HCT116 (cell line): ENCODE results near the gene NEURL1. TPM values are rescaled to one million over a fixed set of nuclear protein-coding genes. Genes with fewer than 3 reads are reported as not detected.

Source experiments
- ATAC-seq: fragments of 200-7000 bp; cut with Tn5 transposase; 2 replicates; pipeline ENCODE4 v1.9.1; 2020; ENCODE audit warnings: mild to moderate bottlenecking, moderate library complexity
- BruUV-seq: library from RNA; stranded (reverse); fragments of 400-500 nt; replicated peaks from 2 replicates; lab custom pipeline; 2021; lab: Mats Ljungman, UMichigan
- CTCF ChIA-PET: fragments of 300-600 bp; sonication (Branson Sonifier 250); formaldehyde crosslinking; loops from one replicate; lab custom pipeline; 2021; ENCODE audit warnings: antibody characterized with exemption; lab: Charles Lee
- POLR2A ChIA-PET: fragments of 300-600, 350-600 bp; sonication (Branson Sonifier 250); formaldehyde crosslinking; loops from one replicate; lab custom pipeline; 2021; ENCODE audit warnings: antibody characterized with exemption; lab: Charles Lee
- RAD21 ChIA-PET, 2 experiments: fragments of 300-600 bp; sonication (Branson Sonifier 250); formaldehyde crosslinking; loops; one replicate each; lab custom pipeline; 2023; ENCODE audit warnings: low total read pairs in 2 of 2; ENCODE audit not compliant: uncharacterized antibody in 2 of 2, unreplicated experiment in 2 of 2, low non-redundant PET in 1 of 2; lab: Charles Lee
- DNase-seq: peaks from one replicate; pipeline ENCODE4 v3.0.0-alpha.2; 2010; ENCODE audit warnings: low read depth, low spot score
- H2AFZ ChIP-seq: fragments of 200-600 bp; shearing (Covaris generic), sonication (generic); 2 replicates; pipeline ENCODE4 v1.6.1; 2017; ENCODE audit warnings: low read depth, mixed run types, mixed read lengths, antibody characterized with exemption, low read length; ENCODE audit not compliant: poor library complexity, severe bottlenecking
- H3K27ac ChIP-seq: 2 replicates; pipeline ENCODE4 v1.5.1; 2012; ENCODE audit warnings: low read depth, low read length
- H3K27me3 ChIP-seq: fragments of 200-600 bp; sonication (generic); 2 replicates; pipeline ENCODE4 v1.6.1; 2016; ENCODE audit warnings: mixed run types, low read length, mixed read lengths; ENCODE audit not compliant: insufficient read depth
- H3K36me3 ChIP-seq, 2 experiments: fragments of 200-500 bp in 1 of 2; fragments of 200-600 bp in 1 of 2; sonication (Bioruptor generic) in 1 of 2; sonication (generic) in 1 of 2; 2 replicates each; pipeline versions ENCODE4 v1.5.1 to v1.6.1; 2014 to 2016; ENCODE audit warnings: low read length in 2 of 2, inconsistent platforms in 1 of 2, mixed read lengths in 1 of 2, mixed run types in 1 of 2; ENCODE audit not compliant: insufficient read depth in 2 of 2, control insufficient read depth in 1 of 2
- H3K4me1 ChIP-seq, 2 experiments: fragments of 200-600 bp in 1 of 2; sonication (generic) in 1 of 2; 2 replicates each; pipeline versions ENCODE4 v1.5.1 to v1.6.1; 2012 to 2017; ENCODE audit warnings: low read length in 2 of 2, inconsistent platforms in 1 of 2, mild to moderate bottlenecking in 1 of 2, mixed read lengths in 1 of 2, mixed run types in 1 of 2, moderate library complexity in 1 of 2; ENCODE audit not compliant: insufficient read depth in 2 of 2, control insufficient read depth in 1 of 2
- H3K4me2 ChIP-seq: fragments of 200-600 bp; sonication (generic); 2 replicates; pipeline ENCODE4 v1.6.1; 2017; ENCODE audit warnings: mixed run types, low read length, mixed read lengths
- H3K4me3 ChIP-seq, 2 experiments: fragments of 200-600 bp in 1 of 2; sonication (generic) in 1 of 2; replicated peaks in 1 of 2; 2 replicates each; pipeline ENCODE4 v1.5.1; 2011 to 2016; ENCODE audit warnings: low read length in 2 of 2, control low read depth in 1 of 2, low read depth in 1 of 2, mild to moderate bottlenecking in 1 of 2, mixed read lengths in 1 of 2, mixed run types in 1 of 2
- H3K79me2 ChIP-seq: fragments of 200-600 bp; sonication (generic); 2 replicates; pipeline ENCODE4 v1.6.1; 2017; ENCODE audit warnings: mild to moderate bottlenecking, mixed run types, low read length, moderate library complexity, mixed read lengths; ENCODE audit not compliant: insufficient read depth
- H3K9ac ChIP-seq: fragments of 200-600 bp; sonication (generic); 2 replicates; pipeline ENCODE4 v1.6.1; 2016; ENCODE audit warnings: low read length, mixed read lengths
- H3K9me2 ChIP-seq: fragments of 200-600 bp; sonication (generic), shearing (Covaris generic); 2 replicates; pipeline ENCODE4 v1.6.1; 2017; ENCODE audit warnings: mixed run types, mild to moderate bottlenecking, moderate library complexity; ENCODE audit not compliant: insufficient read depth
- H3K9me3 ChIP-seq, 2 experiments: fragments of 200-500 bp in 1 of 2; fragments of 200-600 bp in 1 of 2; sonication (Bioruptor generic) in 1 of 2; sonication (generic) in 1 of 2; 2 replicates each; pipeline ENCODE4 v1.6.1; 2014 to 2017; ENCODE audit warnings: low read length in 2 of 2, mixed read lengths in 2 of 2, inconsistent platforms in 1 of 2, low read depth in 1 of 2, mild to moderate bottlenecking in 1 of 2, mixed run types in 1 of 2, moderate library complexity in 1 of 2; ENCODE audit not compliant: control insufficient read depth in 1 of 2, insufficient read depth in 1 of 2
- H4K20me1 ChIP-seq: fragments of 200-600 bp; sonication (generic), shearing (Covaris generic); 2 replicates; pipeline ENCODE4 v1.6.1; 2017; ENCODE audit warnings: mixed run types, mild to moderate bottlenecking, moderate library complexity; ENCODE audit not compliant: insufficient read depth
- CBX3 ChIP-seq: IDR thresholded peaks from 2 replicates; pipeline ENCODE4 v1.6.1; 2012; ENCODE audit warnings: low read depth
- CEBPB ChIP-seq: IDR thresholded peaks from 2 replicates; pipeline ENCODE4 v1.6.1; 2012; ENCODE audit warnings: low read depth
- EGR1 ChIP-seq: IDR thresholded peaks from 2 replicates; pipeline ENCODE4 v1.6.1; 2012; ENCODE audit warnings: low read depth
- ELF1 ChIP-seq: IDR thresholded peaks from 2 replicates; pipeline ENCODE4 v1.6.1; 2012; ENCODE audit warnings: low read depth, borderline replicate concordance
- EZH2 ChIP-seq: fragments of 200-600 bp; sonication (generic); IDR thresholded peaks from 2 replicates; pipeline ENCODE4 v1.6.1; 2017; ENCODE audit warnings: antibody characterized with exemption, mixed run types
- EZH2phosphoT487 ChIP-seq: fragments of 200-600 bp; IDR thresholded peaks from 2 replicates; pipeline ENCODE4 v1.6.1; 2018; ENCODE audit warnings: antibody characterized with exemption, borderline replicate concordance
- FOSL1 ChIP-seq: IDR thresholded peaks from 2 replicates; pipeline ENCODE4 v1.6.1; 2012; ENCODE audit warnings: low read depth
- POLR2A ChIP-seq: IDR thresholded peaks from 2 replicates; pipeline ENCODE4 v1.7.0; 2011; ENCODE audit warnings: borderline replicate concordance; ENCODE audit not compliant: insufficient read depth, insufficient read length; ENCODE audit errors: extremely low read depth
- RAD21 ChIP-seq: IDR thresholded peaks from 2 replicates; pipeline ENCODE4 v1.6.1; 2012; ENCODE audit warnings: low read depth, mild to moderate bottlenecking
- SIN3A ChIP-seq: IDR thresholded peaks from 2 replicates; pipeline ENCODE4 v1.6.1; 2012; ENCODE audit warnings: low read depth
- SP1 ChIP-seq: IDR thresholded peaks from 2 replicates; pipeline ENCODE4 v1.6.1; 2012; ENCODE audit warnings: low read depth
- SRF ChIP-seq: IDR thresholded peaks from 2 replicates; pipeline ENCODE4 v1.6.1; 2012; ENCODE audit warnings: low read depth
- TCF7L2 ChIP-seq: IDR thresholded peaks from 2 replicates; pipeline ENCODE4 v1.7.0; 2011; ENCODE audit warnings: borderline replicate concordance, inconsistent platforms; ENCODE audit not compliant: insufficient read depth, insufficient read length; ENCODE audit errors: extremely low read depth
- YY1 ChIP-seq: IDR thresholded peaks from 2 replicates; pipeline ENCODE4 v1.6.1; 2011; ENCODE audit warnings: low read length, low read depth, moderate library complexity, mild to moderate bottlenecking; ENCODE audit not compliant: insufficient replicate concordance; ENCODE audit errors: extremely low read depth
- intact Hi-C: fragments of 100-400 bp; cut with micrococcal nuclease; formaldehyde crosslinking; loops from 2 replicates; pipeline ENCODE4 v1.10.0; 2022
- total RNA-seq: library from RNA; stranded (reverse); gene quantifications from one replicate; pipeline ENCODE4 v1.2.1, GENCODE V29; 2021; ENCODE audit not compliant: unreplicated experiment
- TF ChIP-seq, protein P1 (sequence below): IDR thresholded peaks from 2 replicates; pipeline ENCODE4 v1.6.1; 2012; ENCODE audit warnings: low read depth
- TF ChIP-seq, protein P2 (sequence below): IDR thresholded peaks from 2 replicates; pipeline ENCODE4 v1.6.1; 2012
- TF ChIP-seq, protein P3 (sequence below): IDR thresholded peaks from 2 replicates; pipeline ENCODE4 v1.6.1; 2011; ENCODE audit warnings: mild to moderate bottlenecking, low read length, moderate library complexity; ENCODE audit not compliant: insufficient replicate concordance; ENCODE audit errors: extremely low read depth

The NEURL1 gene
- total RNA-seq, 1 experiment from 2014 or later: 1.4 TPM

DNA sequence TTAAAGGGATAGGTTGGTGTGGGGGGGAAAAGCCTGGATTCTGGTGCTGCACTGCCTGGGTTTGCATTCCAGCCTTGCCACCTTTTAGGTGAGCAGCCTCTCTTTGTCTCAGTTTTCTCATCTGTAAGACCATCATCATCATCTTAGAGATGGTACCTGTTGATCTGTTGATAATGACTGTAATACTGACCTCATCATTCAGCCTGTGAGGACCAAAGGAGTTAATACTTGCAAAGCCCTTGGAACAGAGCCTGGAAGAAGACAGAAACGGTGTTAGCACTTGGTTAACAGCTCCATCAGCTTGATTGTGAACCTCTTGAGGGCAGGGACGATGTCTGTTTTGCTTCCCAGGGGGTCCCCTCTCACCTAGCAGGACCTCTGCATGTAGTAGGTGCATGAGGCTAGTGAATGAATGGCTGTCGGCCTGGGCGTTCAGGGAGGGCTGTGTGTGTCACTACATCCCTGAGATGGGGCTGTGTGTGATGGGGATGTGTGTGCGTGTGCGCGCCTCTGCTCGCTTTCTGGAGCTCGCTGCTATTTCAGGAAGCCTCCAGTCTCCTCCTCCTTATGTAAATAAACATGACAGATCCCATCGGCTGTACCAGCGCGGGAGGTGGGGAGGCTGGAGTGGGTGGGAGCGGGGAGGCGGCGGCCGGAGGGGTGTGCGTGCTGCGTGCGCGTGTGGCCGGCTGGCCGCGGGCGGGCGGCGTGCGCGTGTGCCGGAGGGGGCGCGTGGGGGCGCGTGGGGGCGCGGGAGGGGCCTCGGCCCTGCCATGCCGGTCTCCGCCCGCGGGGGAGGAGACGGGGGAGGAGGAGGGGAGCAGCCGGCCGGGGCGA lies 61.2 kb downstream of the NEURL1 start:
- H3K4me1 ChIP-seq: peaks cover 0 to 10% of the 10 kb centered on the region in 2 experiments; a peak in 1 of 4 replicates
- no peaks in the 10 kb centered on the region for H3K9me2 ChIP-seq
- peak overlapping the region; percentile 63 for H3K4me2 ChIP-seq
- no peaks in the 10 kb centered on the region for H4K20me1 ChIP-seq
- DNase-seq: no peak
- H3K79me2 ChIP-seq: no peaks in the 10 kb centered on the region
- no peak overlapping the region for H3K9ac ChIP-seq
- H2AFZ ChIP-seq: no peak overlapping the region
- no peaks in the 10 kb centered on the region for H3K9me3 ChIP-seq
- ChIA-PET POLR2A (interaction anchor here (0.9 kb wide), 1 partner anchor 11 kb away, joined by 3 read pairs; no protein-coding TSS in a partner anchor), RAD21 (no interaction called here), CTCF (no interaction called here)
- no peak overlapping the region for H3K27ac ChIP-seq
- ATAC-seq: peak; percentile 81
- intact Hi-C loops: no loop called here
- TF ChIP-seq, protein P1, sequence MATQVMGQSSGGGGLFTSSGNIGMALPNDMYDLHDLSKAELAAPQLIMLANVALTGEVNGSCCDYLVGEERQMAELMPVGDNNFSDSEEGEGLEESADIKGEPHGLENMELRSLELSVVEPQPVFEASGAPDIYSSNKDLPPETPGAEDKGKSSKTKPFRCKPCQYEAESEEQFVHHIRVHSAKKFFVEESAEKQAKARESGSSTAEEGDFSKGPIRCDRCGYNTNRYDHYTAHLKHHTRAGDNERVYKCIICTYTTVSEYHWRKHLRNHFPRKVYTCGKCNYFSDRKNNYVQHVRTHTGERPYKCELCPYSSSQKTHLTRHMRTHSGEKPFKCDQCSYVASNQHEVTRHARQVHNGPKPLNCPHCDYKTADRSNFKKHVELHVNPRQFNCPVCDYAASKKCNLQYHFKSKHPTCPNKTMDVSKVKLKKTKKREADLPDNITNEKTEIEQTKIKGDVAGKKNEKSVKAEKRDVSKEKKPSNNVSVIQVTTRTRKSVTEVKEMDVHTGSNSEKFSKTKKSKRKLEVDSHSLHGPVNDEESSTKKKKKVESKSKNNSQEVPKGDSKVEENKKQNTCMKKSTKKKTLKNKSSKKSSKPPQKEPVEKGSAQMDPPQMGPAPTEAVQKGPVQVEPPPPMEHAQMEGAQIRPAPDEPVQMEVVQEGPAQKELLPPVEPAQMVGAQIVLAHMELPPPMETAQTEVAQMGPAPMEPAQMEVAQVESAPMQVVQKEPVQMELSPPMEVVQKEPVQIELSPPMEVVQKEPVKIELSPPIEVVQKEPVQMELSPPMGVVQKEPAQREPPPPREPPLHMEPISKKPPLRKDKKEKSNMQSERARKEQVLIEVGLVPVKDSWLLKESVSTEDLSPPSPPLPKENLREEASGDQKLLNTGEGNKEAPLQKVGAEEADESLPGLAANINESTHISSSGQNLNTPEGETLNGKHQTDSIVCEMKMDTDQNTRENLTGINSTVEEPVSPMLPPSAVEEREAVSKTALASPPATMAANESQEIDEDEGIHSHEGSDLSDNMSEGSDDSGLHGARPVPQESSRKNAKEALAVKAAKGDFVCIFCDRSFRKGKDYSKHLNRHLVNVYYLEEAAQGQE: no peak
- TF ChIP-seq EZH2 (no peak), FOSL1 (no peak), RAD21 (no peak), SIN3A (no peak), TCF7L2 (no peak), POLR2A (no peak), SRF (no peak), ELF1 (no peak), EGR1 (no peak), EZH2phosphoT487 (no peak), CBX3 (no peak), CEBPB (no peak), YY1 (no peak), SP1 (no peak)
- TF ChIP-seq, protein P2, sequence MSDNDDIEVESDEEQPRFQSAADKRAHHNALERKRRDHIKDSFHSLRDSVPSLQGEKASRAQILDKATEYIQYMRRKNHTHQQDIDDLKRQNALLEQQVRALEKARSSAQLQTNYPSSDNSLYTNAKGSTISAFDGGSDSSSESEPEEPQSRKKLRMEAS: no peak
- TF ChIP-seq, protein P3, sequence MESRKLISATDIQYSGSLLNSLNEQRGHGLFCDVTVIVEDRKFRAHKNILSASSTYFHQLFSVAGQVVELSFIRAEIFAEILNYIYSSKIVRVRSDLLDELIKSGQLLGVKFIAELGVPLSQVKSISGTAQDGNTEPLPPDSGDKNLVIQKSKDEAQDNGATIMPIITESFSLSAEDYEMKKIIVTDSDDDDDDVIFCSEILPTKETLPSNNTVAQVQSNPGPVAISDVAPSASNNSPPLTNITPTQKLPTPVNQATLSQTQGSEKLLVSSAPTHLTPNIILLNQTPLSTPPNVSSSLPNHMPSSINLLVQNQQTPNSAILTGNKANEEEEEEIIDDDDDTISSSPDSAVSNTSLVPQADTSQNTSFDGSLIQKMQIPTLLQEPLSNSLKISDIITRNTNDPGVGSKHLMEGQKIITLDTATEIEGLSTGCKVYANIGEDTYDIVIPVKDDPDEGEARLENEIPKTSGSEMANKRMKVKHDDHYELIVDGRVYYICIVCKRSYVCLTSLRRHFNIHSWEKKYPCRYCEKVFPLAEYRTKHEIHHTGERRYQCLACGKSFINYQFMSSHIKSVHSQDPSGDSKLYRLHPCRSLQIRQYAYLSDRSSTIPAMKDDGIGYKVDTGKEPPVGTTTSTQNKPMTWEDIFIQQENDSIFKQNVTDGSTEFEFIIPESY: no peak
- H3K27me3 ChIP-seq: no peaks in the 10 kb centered on the region
- no TSS peak for BruUV-seq
- peak overlapping the region; percentile 31 to 47 for H3K4me3 ChIP-seq
- no peaks in the 10 kb centered on the region for H3K36me3 ChIP-seq
